ENCODE data around the gene THADA.

THADA gene

DNA sequence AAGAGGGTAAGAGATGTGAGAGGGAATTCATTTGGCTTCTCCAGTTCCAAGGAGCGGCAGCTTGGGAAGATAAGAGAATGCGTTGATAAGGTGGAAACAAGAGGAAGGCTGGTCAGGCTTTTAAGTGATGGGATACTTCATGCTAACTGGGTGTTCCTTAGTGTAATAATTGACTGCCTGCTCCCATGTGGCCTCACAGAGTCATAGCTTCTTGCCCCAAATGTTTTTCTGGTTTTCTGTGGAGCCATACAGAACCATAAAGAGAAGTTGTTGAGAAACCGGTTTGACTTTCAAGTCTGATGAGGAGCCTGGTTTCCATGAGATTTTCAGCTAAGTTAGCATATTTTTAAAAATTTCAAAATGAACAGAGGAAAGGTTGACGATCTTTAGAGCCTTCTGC lies 272.0 kb downstream of the THADA start:
- no peak for DNase-seq (ENCODE audit: low read depth in 1 of 2, low spot score in 1 of 2)

DNA sequence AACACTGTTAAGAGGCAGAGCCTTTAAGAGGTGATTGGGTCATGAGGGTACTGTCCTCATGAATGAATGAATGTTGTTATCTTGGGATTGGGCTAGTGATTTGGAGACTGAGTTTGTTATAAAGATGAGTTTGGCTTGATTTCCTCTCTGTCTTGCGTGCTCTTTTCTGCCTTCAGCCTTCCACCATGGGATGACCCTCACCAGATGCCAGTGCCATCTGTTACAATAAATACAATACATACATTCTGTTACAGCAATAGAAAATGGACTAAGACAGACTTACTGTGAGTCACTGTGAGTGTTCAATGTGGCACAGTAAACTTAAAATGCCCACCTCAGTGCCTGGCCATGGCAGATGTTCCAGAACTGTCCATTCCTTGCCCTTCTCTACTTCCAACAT lies 274.4 kb downstream of the THADA start:
- DNase-seq (ENCODE audit: low read depth in 1 of 2, low spot score in 1 of 2), result no peak
- Histone ChIP-seq H3K4me3 (replicated peaks; ENCODE audit: insufficient read depth, low read length) (no peak overlapping the region), H3K27ac (replicated peaks) (no peak overlapping the region), H3K27me3 (ENCODE audit: insufficient read depth, poor library complexity, severe bottlenecking) (no peaks in the 10 kb centered on the region)
- TF ChIP-seq, protein P1, sequence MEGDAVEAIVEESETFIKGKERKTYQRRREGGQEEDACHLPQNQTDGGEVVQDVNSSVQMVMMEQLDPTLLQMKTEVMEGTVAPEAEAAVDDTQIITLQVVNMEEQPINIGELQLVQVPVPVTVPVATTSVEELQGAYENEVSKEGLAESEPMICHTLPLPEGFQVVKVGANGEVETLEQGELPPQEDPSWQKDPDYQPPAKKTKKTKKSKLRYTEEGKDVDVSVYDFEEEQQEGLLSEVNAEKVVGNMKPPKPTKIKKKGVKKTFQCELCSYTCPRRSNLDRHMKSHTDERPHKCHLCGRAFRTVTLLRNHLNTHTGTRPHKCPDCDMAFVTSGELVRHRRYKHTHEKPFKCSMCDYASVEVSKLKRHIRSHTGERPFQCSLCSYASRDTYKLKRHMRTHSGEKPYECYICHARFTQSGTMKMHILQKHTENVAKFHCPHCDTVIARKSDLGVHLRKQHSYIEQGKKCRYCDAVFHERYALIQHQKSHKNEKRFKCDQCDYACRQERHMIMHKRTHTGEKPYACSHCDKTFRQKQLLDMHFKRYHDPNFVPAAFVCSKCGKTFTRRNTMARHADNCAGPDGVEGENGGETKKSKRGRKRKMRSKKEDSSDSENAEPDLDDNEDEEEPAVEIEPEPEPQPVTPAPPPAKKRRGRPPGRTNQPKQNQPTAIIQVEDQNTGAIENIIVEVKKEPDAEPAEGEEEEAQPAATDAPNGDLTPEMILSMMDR (IDR thresholded peaks at IDR 0.05; ENCODE audit: insufficient read depth, low read length), result no peak
- TF ChIP-seq GABPA (IDR thresholded peaks at IDR 0.05; ENCODE audit: low read depth) (no peak), POLR2AphosphoS5 (IDR thresholded peaks at IDR 0.05; ENCODE audit: low read depth) (no peak), SPI1 (IDR thresholded peaks at IDR 0.05; ENCODE audit: borderline replicate concordance, low read depth) (no peak)
- TF ChIP-seq, protein P2, sequence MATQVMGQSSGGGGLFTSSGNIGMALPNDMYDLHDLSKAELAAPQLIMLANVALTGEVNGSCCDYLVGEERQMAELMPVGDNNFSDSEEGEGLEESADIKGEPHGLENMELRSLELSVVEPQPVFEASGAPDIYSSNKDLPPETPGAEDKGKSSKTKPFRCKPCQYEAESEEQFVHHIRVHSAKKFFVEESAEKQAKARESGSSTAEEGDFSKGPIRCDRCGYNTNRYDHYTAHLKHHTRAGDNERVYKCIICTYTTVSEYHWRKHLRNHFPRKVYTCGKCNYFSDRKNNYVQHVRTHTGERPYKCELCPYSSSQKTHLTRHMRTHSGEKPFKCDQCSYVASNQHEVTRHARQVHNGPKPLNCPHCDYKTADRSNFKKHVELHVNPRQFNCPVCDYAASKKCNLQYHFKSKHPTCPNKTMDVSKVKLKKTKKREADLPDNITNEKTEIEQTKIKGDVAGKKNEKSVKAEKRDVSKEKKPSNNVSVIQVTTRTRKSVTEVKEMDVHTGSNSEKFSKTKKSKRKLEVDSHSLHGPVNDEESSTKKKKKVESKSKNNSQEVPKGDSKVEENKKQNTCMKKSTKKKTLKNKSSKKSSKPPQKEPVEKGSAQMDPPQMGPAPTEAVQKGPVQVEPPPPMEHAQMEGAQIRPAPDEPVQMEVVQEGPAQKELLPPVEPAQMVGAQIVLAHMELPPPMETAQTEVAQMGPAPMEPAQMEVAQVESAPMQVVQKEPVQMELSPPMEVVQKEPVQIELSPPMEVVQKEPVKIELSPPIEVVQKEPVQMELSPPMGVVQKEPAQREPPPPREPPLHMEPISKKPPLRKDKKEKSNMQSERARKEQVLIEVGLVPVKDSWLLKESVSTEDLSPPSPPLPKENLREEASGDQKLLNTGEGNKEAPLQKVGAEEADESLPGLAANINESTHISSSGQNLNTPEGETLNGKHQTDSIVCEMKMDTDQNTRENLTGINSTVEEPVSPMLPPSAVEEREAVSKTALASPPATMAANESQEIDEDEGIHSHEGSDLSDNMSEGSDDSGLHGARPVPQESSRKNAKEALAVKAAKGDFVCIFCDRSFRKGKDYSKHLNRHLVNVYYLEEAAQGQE (IDR thresholded peaks at IDR 0.05; ENCODE audit: insufficient replicate concordance, low read depth), result no peak

More for the DNA sequence above, 272.0 kb downstream of the THADA start:
- Histone ChIP-seq H3K27me3 (ENCODE audit: insufficient read depth, poor library complexity, severe bottlenecking) (no peaks in the 10 kb centered on the region), H3K27ac (replicated peaks) (no peak overlapping the region), H3K4me3 (replicated peaks; ENCODE audit: insufficient read depth, low read length) (no peak overlapping the region)
- TF ChIP-seq POLR2AphosphoS5 (IDR thresholded peaks at IDR 0.05; ENCODE audit: low read depth) (no peak), SPI1 (IDR thresholded peaks at IDR 0.05; ENCODE audit: borderline replicate concordance, low read depth) (no peak)

GRCh38 chr2:43319541-43319940 lies 276.3 kb downstream of the THADA start:
- no peak overlapping the region for H3K27ac ChIP-seq (replicated peaks)
- TF ChIP-seq, protein P2 (IDR thresholded peaks at IDR 0.05; ENCODE audit: insufficient replicate concordance, low read depth), result no peak
- no peak for TF ChIP-seq SPI1 (IDR thresholded peaks at IDR 0.05; ENCODE audit: borderline replicate concordance, low read depth)
- TF ChIP-seq POLR2AphosphoS5 (IDR thresholded peaks at IDR 0.05; ENCODE audit: low read depth), result no peak
- no peak for TF ChIP-seq GABPA (IDR thresholded peaks at IDR 0.05; ENCODE audit: low read depth)
- TF ChIP-seq, protein P1 (IDR thresholded peaks at IDR 0.05; ENCODE audit: insufficient read depth, low read length), result no peak
- H3K4me3 ChIP-seq (replicated peaks; ENCODE audit: insufficient read depth, low read length), result no peak overlapping the region
- DNase-seq (ENCODE audit: low read depth in 1 of 2, low spot score in 1 of 2), result no peak
- no peaks in the 10 kb centered on the region for H3K27me3 ChIP-seq (ENCODE audit: insufficient read depth, poor library complexity, severe bottlenecking)

- Histone ChIP-seq H3K4me3 (replicated peaks; ENCODE audit: insufficient read depth, low read length) (no peak overlapping the region), H3K27me3 (ENCODE audit: insufficient read depth, poor library complexity, severe bottlenecking) (no peaks in the 10 kb centered on the region), H3K27ac (replicated peaks) (no peak overlapping the region)
- TF ChIP-seq, protein P1 (IDR thresholded peaks at IDR 0.05; ENCODE audit: insufficient read depth, low read length), result no peak
- TF ChIP-seq SPI1 (IDR thresholded peaks at IDR 0.05; ENCODE audit: borderline replicate concordance, low read depth) (no peak), GABPA (IDR thresholded peaks at IDR 0.05; ENCODE audit: low read depth) (no peak), POLR2AphosphoS5 (IDR thresholded peaks at IDR 0.05; ENCODE audit: low read depth) (no peak)
- TF ChIP-seq, protein P2 (IDR thresholded peaks at IDR 0.05; ENCODE audit: insufficient replicate concordance, low read depth), result no peak
- no peak for DNase-seq (ENCODE audit: low read depth in 1 of 2, low spot score in 1 of 2)
Measured at GRCh38 chr2:43318791-43319190, 277.0 kb downstream of the THADA start.

Measured in HL-60 (cell line).